Measurements from ENCODE around the gene PPP1CB.
A peak's percentile ranks its signal among the peaks of the same experiment; 100 is the strongest.

Gene PPP1CB

DNA sequence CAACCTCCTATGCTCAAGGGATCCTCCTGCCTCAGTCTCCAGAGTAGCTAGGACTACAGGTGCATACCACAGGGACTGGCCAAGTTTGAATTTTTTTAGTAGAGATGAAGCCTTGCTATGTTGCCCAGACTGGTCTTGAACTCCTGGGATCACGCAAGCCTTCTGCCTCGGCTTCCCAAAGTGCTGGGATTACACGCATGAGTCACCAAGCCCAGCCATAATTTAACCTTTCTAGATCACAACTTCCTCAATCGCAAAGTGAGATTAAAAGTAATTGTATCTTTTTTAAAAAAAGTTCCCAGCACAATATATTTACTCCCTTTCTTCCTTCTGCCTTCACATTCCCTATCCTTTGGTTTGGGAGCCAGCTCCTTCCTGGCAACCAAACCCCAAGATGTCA lies 5.8 kb upstream of the PPP1CB start:
- DNase-seq = no peak

GRCh38 chr2:28746429-28747111 lies 5.1 kb upstream of the PPP1CB start:
- DNase-seq = no peak

- DNase-seq = peak; percentile 25
Observed at GRCh38 chr2:28747714-28748113, 3.9 kb upstream of the PPP1CB start.

GRCh38 chr2:28748176-28748575 lies 3.5 kb upstream of the PPP1CB start:
- no peak for DNase-seq

DNA sequence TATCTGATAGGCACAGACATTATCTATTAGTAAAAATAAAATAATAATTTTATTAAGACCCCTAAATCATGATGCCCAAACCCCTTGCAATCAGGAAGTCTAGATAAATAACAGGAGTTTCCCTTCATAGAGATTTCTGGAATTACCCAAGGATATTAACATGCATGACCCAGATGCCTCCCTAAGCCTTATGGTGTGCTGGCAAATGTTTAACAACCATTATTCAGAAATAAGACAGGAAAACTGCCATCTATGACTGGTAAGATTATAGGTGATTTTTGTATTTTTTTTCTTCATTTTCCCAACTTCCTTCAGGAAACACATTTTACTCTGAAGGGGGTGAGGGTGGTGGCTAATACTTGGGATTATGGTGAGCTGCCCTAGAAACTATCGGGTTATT lies 2.7 kb upstream of the PPP1CB start:
- DNase-seq = no peak

GRCh38 chr2:28749526-28749925 lies 2.1 kb upstream of the PPP1CB start:
- DNase-seq = no peak

GRCh38 chr2:28750316-28751251 lies 1.0 kb upstream of the PPP1CB start:
- DNase-seq = peak; percentile 40

DNA sequence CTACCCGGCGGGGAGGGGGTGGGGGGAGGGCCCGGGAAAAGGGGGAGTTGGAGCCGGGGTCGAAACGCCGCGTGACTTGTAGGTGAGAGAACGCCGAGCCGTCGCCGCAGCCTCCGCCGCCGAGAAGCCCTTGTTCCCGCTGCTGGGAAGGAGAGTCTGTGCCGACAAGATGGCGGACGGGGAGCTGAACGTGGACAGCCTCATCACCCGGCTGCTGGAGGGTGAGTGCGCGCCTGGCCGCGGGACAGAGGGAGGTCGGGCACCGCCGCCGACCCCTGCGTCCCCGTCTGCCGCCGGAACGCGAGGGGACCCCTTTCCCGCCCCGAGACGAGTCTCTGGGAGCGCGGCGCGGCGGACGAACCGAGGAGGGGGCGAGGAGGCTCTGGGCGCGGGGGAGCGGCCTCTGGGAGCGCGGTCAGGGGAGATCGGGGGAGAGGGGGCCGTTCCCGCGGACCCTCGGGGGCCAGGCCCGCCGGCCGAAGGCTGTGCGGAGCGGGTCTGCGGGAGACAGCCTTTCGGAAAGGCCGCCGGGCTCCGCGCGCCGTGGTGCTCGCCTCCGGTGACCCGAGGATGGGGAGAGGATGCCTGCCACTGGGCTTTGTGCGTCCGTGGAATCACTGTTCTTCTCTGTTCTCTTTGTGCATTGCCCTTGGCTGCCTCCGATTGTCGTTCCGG lies 463 bp downstream of the PPP1CB start:
- peak; percentile 55 for DNase-seq

GRCh38 chr2:28752631-28753376 lies 1.2 kb downstream of the PPP1CB start:
- peak; percentile 81 for DNase-seq

DNA sequence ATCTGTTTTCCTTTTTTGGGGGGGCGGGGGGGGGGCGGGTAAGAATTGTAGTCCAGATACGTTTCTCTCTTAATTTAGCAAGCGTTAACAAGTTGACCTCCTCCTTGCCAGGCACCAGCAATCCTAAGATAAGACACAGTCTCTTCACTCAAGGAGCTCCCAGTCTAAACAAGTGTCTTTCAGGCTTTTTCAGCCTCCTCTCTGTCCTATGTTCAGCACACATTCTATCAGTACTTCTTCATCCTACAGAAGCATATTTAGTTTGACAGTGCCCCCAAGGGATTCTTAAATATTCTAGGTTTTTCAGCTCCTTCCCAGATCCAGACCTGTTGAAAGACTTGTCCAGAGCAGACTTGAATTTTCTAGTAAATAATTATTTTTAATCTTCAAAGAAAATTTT lies 2.7 kb downstream of the PPP1CB start:
- peak; percentile 7 for DNase-seq

- DNase-seq = no peak
Observed at GRCh38 chr2:28755421-28755820, 3.8 kb downstream of the PPP1CB start.

- no peak for DNase-seq
Observed at GRCh38 chr2:28758459-28758858, 6.8 kb downstream of the PPP1CB start.

- no peak for DNase-seq
Observed at GRCh38 chr2:28761420-28761819, 9.8 kb downstream of the PPP1CB start.

GRCh38 chr2:28764909-28765711 lies 13.5 kb downstream of the PPP1CB start:
- no peak for DNase-seq

- no peak for DNase-seq
Observed at GRCh38 chr2:28766070-28766469, 14.4 kb downstream of the PPP1CB start.

- peak; percentile 7 for DNase-seq
Observed at GRCh38 chr2:28767337-28767736, 15.7 kb downstream of the PPP1CB start.

DNA sequence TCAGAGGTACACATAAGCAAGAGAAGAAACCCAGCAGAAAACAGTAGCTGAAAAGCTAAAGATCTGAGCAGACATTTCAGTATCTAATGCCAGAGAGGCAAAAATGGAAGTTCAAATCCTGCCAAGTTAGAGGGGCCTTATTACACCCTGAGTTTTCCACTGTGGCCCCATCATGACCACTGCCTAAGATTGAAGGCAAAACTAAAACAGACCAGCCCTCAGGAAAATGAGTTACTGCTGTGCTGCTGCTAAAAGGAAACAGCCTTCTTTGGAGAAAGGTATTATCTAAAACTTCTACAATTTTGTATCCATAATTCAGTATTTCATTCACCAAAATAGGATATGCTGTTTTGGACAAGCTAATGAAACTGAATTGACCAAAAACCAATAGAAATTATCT lies 16.8 kb downstream of the PPP1CB start:
- DNase-seq = no peak

DNA sequence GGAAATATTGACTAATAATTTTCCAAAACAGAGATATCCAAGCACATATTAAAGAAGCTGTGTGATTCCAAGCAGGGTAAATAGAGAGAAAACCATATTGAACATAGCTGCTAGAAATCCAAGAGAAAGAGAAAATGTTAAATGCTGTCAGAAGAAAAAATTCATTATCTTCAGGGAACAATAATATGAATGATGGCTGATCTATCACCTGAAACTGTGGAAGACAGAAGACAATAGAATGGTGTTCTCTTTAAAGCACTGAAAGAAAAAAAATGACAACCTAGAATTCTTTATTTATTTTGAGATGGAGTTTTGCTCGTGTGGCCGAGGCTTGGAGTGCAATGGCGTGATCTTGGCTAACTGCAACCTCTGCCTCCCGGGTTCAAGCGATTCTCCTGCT lies 17.3 kb downstream of the PPP1CB start:
- no peak for DNase-seq

- DNase-seq = no peak
Observed at GRCh38 chr2:28772351-28772750, 20.7 kb downstream of the PPP1CB start.

DNA sequence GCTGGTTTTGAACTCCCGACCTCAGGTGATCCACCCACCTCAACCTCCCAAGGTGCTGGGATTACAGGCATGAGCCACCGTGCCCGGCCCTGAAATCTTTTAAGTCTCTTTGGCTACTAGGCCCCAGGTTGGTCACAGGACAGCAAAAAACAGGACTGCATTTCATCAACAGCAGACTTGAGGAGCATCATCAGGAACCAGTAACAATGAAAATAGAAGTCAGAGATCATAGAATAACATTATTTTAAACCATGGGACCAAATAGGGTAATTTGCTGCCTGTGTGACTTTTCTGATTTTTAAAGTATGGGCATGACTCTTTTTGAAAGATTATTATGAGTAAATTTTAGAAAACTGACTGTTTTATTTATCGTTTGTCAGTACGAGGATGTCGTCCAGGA lies 24.8 kb downstream of the PPP1CB start:
- no peak for DNase-seq

DNA sequence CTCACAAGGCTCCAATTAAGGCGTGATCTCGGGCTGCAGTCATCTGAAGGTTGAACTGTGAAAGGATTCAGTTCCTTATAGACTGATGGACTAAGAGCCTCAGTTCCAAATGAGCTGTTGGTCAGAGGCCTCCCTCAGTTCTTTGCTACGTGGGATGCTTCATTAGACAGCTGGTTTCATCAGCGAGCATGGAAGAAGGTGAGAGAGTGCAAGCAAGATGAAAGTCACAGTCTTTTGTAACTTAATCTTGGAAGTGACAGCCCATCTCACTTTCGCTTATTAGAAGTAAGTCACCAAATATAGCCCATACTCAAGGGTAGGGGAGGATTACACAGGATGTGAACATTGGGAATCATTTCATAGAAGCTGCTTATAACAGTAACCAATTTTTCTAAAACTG lies 26.8 kb downstream of the PPP1CB start:
- no peak for DNase-seq

GRCh38 chr2:28779001-28779400 lies 27.4 kb downstream of the PPP1CB start:
- DNase-seq = no peak
